IMR-90 (cell line): ENCODE data around the gene PPIP5K2. TPM values are rescaled to one million over a fixed set of nuclear protein-coding genes. Genes with fewer than 3 reads are reported as not detected.

Source experiments
- ATAC-seq: fragments of 200-7000 bp; cut with Tn5 transposase; 2 replicates; pipeline ENCODE4 v1.9.1; 2020; ENCODE audit warnings: low read depth, mild to moderate bottlenecking, moderate library complexity
- BruUV-seq: library from RNA; stranded (reverse); fragments of 400-500 nt; replicated peaks from 2 replicates; lab custom pipeline; 2021; lab: Mats Ljungman, UMichigan
- CTCF ChIA-PET: fragments of 300-600 bp; formaldehyde crosslinking; extraction: SDS; loops from one replicate; lab custom pipeline; 2021; ENCODE audit warnings: antibody characterized with exemption; lab: Yijun Ruan, JAX
- POLR2A ChIA-PET: fragments of 300-600 bp; sonication (Branson Sonifier 250); formaldehyde crosslinking; loops from one replicate; lab custom pipeline; 2022; ENCODE audit warnings: antibody characterized with exemption; ENCODE audit not compliant: unreplicated experiment; lab: Charles Lee
- DNase-seq: peaks from one replicate; pipeline ENCODE4 v3.0.0; 2013
- H2AFZ ChIP-seq: replicated peaks from 2 replicates; pipeline ENCODE3; 2013; ENCODE audit warnings: low read length, mild to moderate bottlenecking; ENCODE audit not compliant: poor library complexity
- H2AK5ac ChIP-seq: 2 replicates; pipeline ENCODE4 v1.6.1; 2013; ENCODE audit warnings: low read depth, low read length, inconsistent platforms
- H2AK9ac ChIP-seq: replicated peaks from 2 replicates; pipeline ENCODE3; 2013; ENCODE audit warnings: mild to moderate bottlenecking, low read depth, low read length, moderate library complexity; ENCODE audit not compliant: poor library complexity
- H2BK120ac ChIP-seq: 2 replicates; pipeline ENCODE4 v1.6.1; 2013; ENCODE audit warnings: low read depth, low read length, inconsistent platforms
- H2BK15ac ChIP-seq: 3 replicates; pipeline ENCODE4 v1.6.1; 2013; ENCODE audit warnings: low read depth, low read length, inconsistent platforms
- H2BK20ac ChIP-seq: 2 replicates; pipeline ENCODE4 v1.6.1; 2013; ENCODE audit warnings: low read depth, mild to moderate bottlenecking, inconsistent platforms, low read length, moderate library complexity
- H2BK5ac ChIP-seq: 2 replicates; pipeline ENCODE4 v1.6.1; 2013; ENCODE audit warnings: mild to moderate bottlenecking, low read depth, low read length, inconsistent platforms; ENCODE audit not compliant: poor library complexity, severe bottlenecking
- H3K14ac ChIP-seq: replicated peaks from 2 replicates; pipeline ENCODE4 v1.6.1; 2013; ENCODE audit warnings: low read depth, low read length, inconsistent platforms
- H3K18ac ChIP-seq: 2 replicates; pipeline ENCODE4 v1.6.1; 2013; ENCODE audit warnings: low read depth, low read length, control low read depth
- H3K23ac ChIP-seq: 2 replicates; pipeline ENCODE4 v1.6.1; 2013; ENCODE audit warnings: low read depth, low read length, inconsistent platforms
- H3K27ac ChIP-seq: 2 replicates; pipeline ENCODE4 v1.5.1; 2013; ENCODE audit warnings: mild to moderate bottlenecking, control low read depth, low read length; ENCODE audit not compliant: insufficient read depth
- H3K27me3 ChIP-seq: 2 replicates; pipeline ENCODE4 v1.6.1; 2013; ENCODE audit warnings: low read length; ENCODE audit not compliant: control insufficient read depth, insufficient read depth
- H3K36me3 ChIP-seq: 2 replicates; pipeline ENCODE4 v1.6.1; 2013; ENCODE audit warnings: low read length, mixed read lengths; ENCODE audit not compliant: control insufficient read depth, insufficient read depth
- H3K4ac ChIP-seq: 2 replicates; pipeline ENCODE4 v1.6.1; 2013; ENCODE audit warnings: low read depth, low read length, inconsistent platforms
- H3K4me1 ChIP-seq: 2 replicates; pipeline ENCODE4 v1.6.1; 2013; ENCODE audit warnings: low read length, mixed read lengths; ENCODE audit not compliant: control insufficient read depth, insufficient read depth
- H3K4me2 ChIP-seq: 2 replicates; pipeline ENCODE4 v1.6.1; 2013; ENCODE audit warnings: low read depth, mild to moderate bottlenecking, control low read depth, low read length, moderate library complexity
- H3K4me3 ChIP-seq: 2 replicates; pipeline ENCODE4 v1.5.1; 2013; ENCODE audit warnings: low read depth, mild to moderate bottlenecking, control low read depth, low read length, moderate library complexity; ENCODE audit not compliant: insufficient read depth
- H3K56ac ChIP-seq: 2 replicates; pipeline ENCODE4 v1.6.1; 2013; ENCODE audit warnings: low read length, inconsistent platforms; ENCODE audit not compliant: insufficient read depth; ENCODE audit errors: extremely low read depth
- H3K79me1 ChIP-seq, 2 experiments: 2 replicates each; pipeline ENCODE4 v1.6.1; 2013; ENCODE audit warnings: low read length in 2 of 2, inconsistent platforms in 1 of 2, low read depth in 1 of 2
- H3K9ac ChIP-seq: 2 replicates; pipeline ENCODE4 v1.6.1; 2013; ENCODE audit warnings: low read depth, low read length, control low read depth
- H3K9me1 ChIP-seq: 2 replicates; pipeline ENCODE4 v1.6.1; 2013; ENCODE audit warnings: low read length, inconsistent platforms; ENCODE audit not compliant: insufficient read depth
- H3K9me3 ChIP-seq: 2 replicates; pipeline ENCODE4 v1.6.1; 2013; ENCODE audit warnings: low read length; ENCODE audit not compliant: control insufficient read depth, insufficient read depth
- H4K20me1 ChIP-seq: 2 replicates; pipeline ENCODE4 v1.6.1; 2013; ENCODE audit warnings: low read length, inconsistent platforms; ENCODE audit not compliant: insufficient read depth
- H4K5ac ChIP-seq: 2 replicates; pipeline ENCODE4 v1.6.1; 2013; ENCODE audit warnings: mild to moderate bottlenecking, low read depth, low read length, control low read depth
- H4K8ac ChIP-seq, 2 experiments: 2 replicates each; pipeline ENCODE4 v1.6.1; 2013; ENCODE audit warnings: low read depth in 2 of 2, low read length in 2 of 2, control low read depth in 1 of 2, inconsistent platforms in 1 of 2
- H4K91ac ChIP-seq: 2 replicates; pipeline ENCODE4 v1.6.1; 2013; ENCODE audit warnings: low read depth, low read length, inconsistent platforms; ENCODE audit not compliant: insufficient read depth
- CEBPB ChIP-seq: IDR thresholded peaks from 2 replicates; pipeline ENCODE4 v1.6.1; 2012; ENCODE audit warnings: low read depth, low read length, improper control_type of control experiment
- CHD1 ChIP-seq: IDR thresholded peaks from 2 replicates; pipeline ENCODE4 v1.6.1; 2012; ENCODE audit warnings: low read depth, low read length, improper control_type of control experiment
- WGBS, 2 experiments: methylation state at CpG; one replicate each; pipeline versions ENCODE4 v1.1.5 to v1.1.7; 2013; ENCODE audit warnings: missing lambda C conversion rate in 2 of 2; ENCODE audit not compliant: insufficient read length in 1 of 2; ENCODE audit errors: extremely low coverage in 2 of 2; 5-methylcytosine and 5-hydroxymethylcytosine counted together
- dilution Hi-C: fragments of 300-500 bp; cut with HindIII; formaldehyde crosslinking; loops from one replicate; pipeline ENCODE4 v1.14.3; 2018; ENCODE audit warnings: low sequenced_read_pairs; ENCODE audit not compliant: unreplicated experiment
- in situ Hi-C: fragments of 300-500 bp; cut with MboI; formaldehyde crosslinking; loops from 3 replicates; pipeline ENCODE4 v1.14.3; 2019; ENCODE audit warnings: low sequenced_read_pairs, inconsistent platforms, mixed read lengths
- intact Hi-C: fragments of 100-400 bp; cut with micrococcal nuclease; formaldehyde crosslinking; loops from 2 replicates; pipeline ENCODE4 v1.10.0; 2022
- polyA plus RNA-seq, 3 experiments: library from polyadenylated mRNA; depleted of rRNA; stranded (reverse); fragments of >200 nt; gene quantifications; 2 replicates each; pipeline ENCODE4 v1.2.3, GENCODE V29; 2012; ENCODE audit warnings: low replicate concordance in 1 of 3
- total RNA-seq: library from RNA; depleted of rRNA; stranded (reverse); fragments of >200 nt; gene quantifications from 2 replicates; pipeline ENCODE4 v1.2.3, GENCODE V29; 2012
- TF ChIP-seq, protein P1 (sequence below): conservative IDR thresholded peaks from 2 replicates; pipeline ENCODE4 v1.5.1; 2012; ENCODE audit warnings: mild to moderate bottlenecking, low read depth, low read length, improper control_type of control experiment

Gene PPIP5K2
- total and polyA plus RNA-seq, 2 of the 4 experiments (the other 2 are of a cell fraction): 32.4 to 67.6 TPM

DNA sequence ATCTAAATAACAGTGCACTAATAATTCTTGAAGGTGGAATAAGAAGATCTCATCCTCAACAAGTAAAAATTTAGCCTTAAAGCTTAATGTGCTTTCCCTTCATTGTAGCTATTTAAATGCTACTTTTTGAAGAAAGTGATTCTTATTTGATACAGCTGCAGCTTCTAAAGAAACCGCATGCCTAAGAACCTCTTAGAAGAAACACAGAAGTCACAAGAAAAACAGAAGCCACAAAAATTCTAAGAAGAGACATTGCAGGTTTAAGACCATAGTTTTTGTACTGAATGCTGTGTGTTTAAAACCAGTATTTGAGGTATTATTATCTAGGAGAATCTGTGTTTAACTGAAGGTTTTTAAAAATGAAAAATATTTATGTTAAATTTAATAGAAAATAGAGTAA lies 68.3 kb downstream of the PPIP5K2 start:
- Histone ChIP-seq H2AFZ (no peak overlapping the region), H3K9ac (no peak overlapping the region), H3K27me3 (no peaks in the 10 kb centered on the region), H4K5ac (no peak overlapping the region), H4K8ac (no peak overlapping the region), H3K4me3 (no peak overlapping the region), H2AK5ac (no peak overlapping the region), H2BK120ac (no peak overlapping the region), H3K4me2 (no peak overlapping the region), H3K36me3 (peaks cover 3% of the 10 kb centered on the region), H3K27ac (no peak overlapping the region), H3K9me3 (no peaks in the 10 kb centered on the region), H3K9me1 (no peaks in the 10 kb centered on the region), H2BK20ac (no peak overlapping the region), H2AK9ac (no peak overlapping the region), H3K18ac (no peak overlapping the region), H3K23ac (no peak overlapping the region), H4K91ac (no peak overlapping the region), H2BK15ac (no peak overlapping the region), H3K4ac (no peak overlapping the region), H3K56ac (no peak overlapping the region), H3K79me1 (no peaks in the 10 kb centered on the region), H3K4me1 (no peaks in the 10 kb centered on the region), H3K14ac (no peak overlapping the region), H2BK5ac (no peak overlapping the region), H4K20me1 (no peaks in the 10 kb centered on the region)
- intact Hi-C loops (no loop called here), dilution Hi-C loops (no loop called here), in situ Hi-C loops (no loop called here)
- no peak for ATAC-seq
- TF ChIP-seq, protein P1, sequence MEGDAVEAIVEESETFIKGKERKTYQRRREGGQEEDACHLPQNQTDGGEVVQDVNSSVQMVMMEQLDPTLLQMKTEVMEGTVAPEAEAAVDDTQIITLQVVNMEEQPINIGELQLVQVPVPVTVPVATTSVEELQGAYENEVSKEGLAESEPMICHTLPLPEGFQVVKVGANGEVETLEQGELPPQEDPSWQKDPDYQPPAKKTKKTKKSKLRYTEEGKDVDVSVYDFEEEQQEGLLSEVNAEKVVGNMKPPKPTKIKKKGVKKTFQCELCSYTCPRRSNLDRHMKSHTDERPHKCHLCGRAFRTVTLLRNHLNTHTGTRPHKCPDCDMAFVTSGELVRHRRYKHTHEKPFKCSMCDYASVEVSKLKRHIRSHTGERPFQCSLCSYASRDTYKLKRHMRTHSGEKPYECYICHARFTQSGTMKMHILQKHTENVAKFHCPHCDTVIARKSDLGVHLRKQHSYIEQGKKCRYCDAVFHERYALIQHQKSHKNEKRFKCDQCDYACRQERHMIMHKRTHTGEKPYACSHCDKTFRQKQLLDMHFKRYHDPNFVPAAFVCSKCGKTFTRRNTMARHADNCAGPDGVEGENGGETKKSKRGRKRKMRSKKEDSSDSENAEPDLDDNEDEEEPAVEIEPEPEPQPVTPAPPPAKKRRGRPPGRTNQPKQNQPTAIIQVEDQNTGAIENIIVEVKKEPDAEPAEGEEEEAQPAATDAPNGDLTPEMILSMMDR: no peak
- TF ChIP-seq CHD1 (no peak), CEBPB (no peak)
- ChIA-PET CTCF (no interaction called here), POLR2A (no interaction called here)
- DNase-seq: no peak
- no TSS peak for BruUV-seq
- no CpG with 5 or more reads among the region's 1 CpG for WGBS, 2 experiments
